ENCODE results near the gene CARNS1.

DNA sequence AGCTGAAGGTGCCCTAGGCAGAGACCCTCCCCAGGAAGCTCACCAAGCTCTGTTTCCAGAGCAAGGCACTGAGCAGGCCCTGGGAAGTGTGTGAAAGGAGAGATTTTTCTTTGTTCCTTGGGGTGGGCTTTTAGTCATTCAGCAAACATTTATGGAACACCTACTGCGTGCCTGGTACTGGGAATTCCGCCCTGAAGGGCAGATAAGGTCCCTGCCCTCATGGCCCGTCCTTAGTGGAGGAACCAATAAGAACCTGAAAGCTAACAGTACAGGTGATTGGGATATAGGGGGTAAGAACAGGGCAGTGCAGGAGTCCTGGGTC lies 49.7 kb downstream of the CARNS1 start:
- TF ChIP-seq CTCF (conservative IDR thresholded peaks at IDR 0.05; ENCODE audit: low read length) (no peak), EZH2phosphoT487 (IDR thresholded peaks at IDR 0.05; ENCODE audit: borderline replicate concordance) (no peak)

Measured in Loucy (cell line).